CD4-positive, alpha-beta T cell (primary cell): ENCODE data around the gene HAGHL. TPM values are rescaled to one million over a fixed set of nuclear protein-coding genes. Genes with fewer than 3 reads are reported as not detected.

Source experiments
- ATAC-seq: fragments of 200-7000 bp; cut with Tn5 transposase; one replicate; pipeline ENCODE4 v1.10.0; 2022; ENCODE audit warnings: mild to moderate bottlenecking; ENCODE audit not compliant: poor library complexity
- CTCF ChIA-PET: fragments of 350-600 bp; sonication (Branson Sonifier 250); formaldehyde crosslinking; loops from one replicate; lab custom pipeline; 2021; ENCODE audit warnings: antibody characterized with exemption, inconsistent platforms; lab: Charles Lee
- POLR2A ChIA-PET: fragments of 350-600 bp; sonication (Branson Sonifier 250); formaldehyde crosslinking; loops from one replicate; lab custom pipeline; 2021; ENCODE audit warnings: antibody characterized with exemption, inconsistent platforms; lab: Charles Lee
- DNase-seq, 14 experiments: peaks; one replicate each; pipeline ENCODE4 v3.0.0-alpha.2; 2013 to 2020; ENCODE audit warnings: mixed read lengths in 2 of 14
- H3K27ac ChIP-seq, 2 donors: one replicate each; pipeline versions ENCODE4 v1.5.1 to v1.7.0; 2013; ENCODE audit warnings: low read length in 2 of 2, low read depth in 1 of 2, mild to moderate bottlenecking in 1 of 2
- H3K27me3 ChIP-seq, 2 experiments: 1 replicate in 1 of 2; 2 replicates in 1 of 2; pipeline versions ENCODE4 v1.6.1 to v1.7.0; 2013; ENCODE audit warnings: low read length in 2 of 2, control low read depth in 1 of 2, mild to moderate bottlenecking in 1 of 2, moderate library complexity in 1 of 2; ENCODE audit not compliant: insufficient read depth in 2 of 2, control insufficient read depth in 1 of 2
- H3K36me3 ChIP-seq: one replicate; pipeline ENCODE4 v1.6.1; 2013; ENCODE audit warnings: low read length, control low read depth; ENCODE audit not compliant: insufficient read depth
- H3K4me1 ChIP-seq: one replicate; pipeline ENCODE4 v1.6.1; 2013; ENCODE audit warnings: low read length, control low read depth; ENCODE audit not compliant: insufficient read depth
- H3K4me3 ChIP-seq: one replicate; pipeline ENCODE4 v1.5.1; 2013; ENCODE audit warnings: mild to moderate bottlenecking, low read length, moderate library complexity
- H3K9me3 ChIP-seq, 2 experiments: 1 replicate in 1 of 2; 2 replicates in 1 of 2; pipeline versions ENCODE4 v1.6.1 to v1.7.0; 2013; ENCODE audit warnings: low read length in 2 of 2, mild to moderate bottlenecking in 2 of 2, control low read depth in 1 of 2, moderate library complexity in 1 of 2; ENCODE audit not compliant: control insufficient read depth in 1 of 2, insufficient read depth in 1 of 2
- H3K27ac Mint-ChIP-seq: one replicate; pipeline ENCODE4 v1.8.0; 2020; ENCODE audit warnings: mixed read lengths
- H3K27me3 Mint-ChIP-seq: one replicate; pipeline ENCODE4 v1.8.0; 2021; ENCODE audit warnings: mixed read lengths
- H3K36me3 Mint-ChIP-seq: one replicate; pipeline ENCODE4 v1.8.0; 2021; ENCODE audit warnings: low read depth, mixed read lengths
- H3K4me1 Mint-ChIP-seq: one replicate; pipeline ENCODE4 v1.8.0; 2021; ENCODE audit warnings: low read depth, mixed read lengths
- H3K4me3 Mint-ChIP-seq: one replicate; pipeline ENCODE4 v1.8.0; 2020; ENCODE audit warnings: mild to moderate bottlenecking, mixed read lengths
- H3K9me3 Mint-ChIP-seq: one replicate; pipeline ENCODE4 v1.8.0; 2020; ENCODE audit warnings: mixed read lengths
- intact Hi-C, 2 experiments: fragments of 100-400 bp; cut with DNase I in 1 of 2; cut with micrococcal nuclease in 1 of 2; formaldehyde crosslinking; loops; one replicate each; pipeline versions ENCODE4 v1.15.1 to v1.9.0; 2023 to 2025; cut with DNase I, micrococcal nuclease
- total RNA-seq, 174 experiments: library from RNA in 2 of 174; stranded (reverse) in 2 of 174; gene quantifications; one replicate each; pipeline ENCODE4 v1.2.3 and lab custom pipeline; 2021 to 2026
- TF ChIP-seq, protein P1 (sequence below): fragments of 200-600 bp; IDR thresholded peaks from one replicate; pipeline ENCODE4 v1.8.0; 2022; ENCODE audit warnings: antibody characterized with exemption, mild to moderate bottlenecking

Gene HAGHL
- total RNA-seq, 2 experiments from 2014 or later = 7.1 to 9.2 TPM

DNA sequence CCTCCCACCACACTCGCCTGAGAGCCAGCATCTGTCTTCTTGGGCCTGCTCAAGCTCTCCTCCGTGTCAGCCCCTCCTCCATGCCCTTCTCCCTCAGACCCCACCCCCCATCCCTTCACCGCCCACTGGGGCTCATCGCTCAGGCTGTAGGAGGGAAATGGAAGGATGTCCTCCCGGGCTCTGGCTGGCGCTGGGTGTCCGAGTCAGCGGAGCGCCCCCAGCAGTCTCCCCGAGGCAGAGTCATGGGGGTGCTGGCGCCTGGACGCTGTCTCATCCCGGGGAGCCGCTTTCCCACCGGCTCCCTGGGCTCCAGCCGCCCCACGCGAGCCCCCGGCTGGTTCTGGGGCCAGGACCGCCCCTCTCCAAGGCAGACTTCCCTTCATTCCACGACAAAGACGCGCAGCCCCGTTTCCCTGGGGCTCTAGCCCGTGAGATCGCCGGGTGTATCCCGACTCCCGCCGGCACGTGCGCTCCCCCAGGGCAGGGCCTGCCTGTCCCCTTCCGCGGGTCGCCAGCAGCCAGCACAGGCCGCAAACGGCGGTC is 6.4 kb upstream of the HAGHL start:
- no peaks in the 10 kb centered on the region for H3K36me3 Mint-ChIP-seq
- ATAC-seq (peak; percentile 27), DNase-seq (peak in 4 of 14 experiments; percentile 55 to 67 (median 60))
- H3K4me1 ChIP-seq = peaks cover 48% of the 10 kb centered on the region
- POLR2A ChIA-PET = interaction anchor here (0.6 to 2.5 kb wide), 14 partner anchors 8 to 688 kb away, joined by 3 to 20 read pairs (median 4); partner anchors contain the start of genes CHTF18, CIAO3, METTL26 and RPUSD1
- H3K27me3 ChIP-seq = peaks cover 7 to 9% of the 10 kb centered on the region in 2 experiments
- no peaks in the 10 kb centered on the region for H3K9me3 Mint-ChIP-seq
- CTCF ChIA-PET = interaction anchor here (0.7 to 2.3 kb wide), 2 partner anchors 10 to 20 kb away, joined by 3 to 9 read pairs; partner anchors contain the start of gene CIAO3
- H3K4me1 Mint-ChIP-seq = peaks cover 21% of the 10 kb centered on the region
- peaks cover 0 to 16% of the 10 kb centered on the region in 2 experiments for H3K9me3 ChIP-seq
- no peaks in the 10 kb centered on the region for H3K36me3 ChIP-seq
- H3K27me3 Mint-ChIP-seq = no peaks in the 10 kb centered on the region
- H3K4me3 Mint-ChIP-seq = peak overlapping the region; percentile 87
- intact Hi-C loops = no loop called here
- H3K27ac Mint-ChIP-seq = peak overlapping the region; percentile 68
- TF ChIP-seq, protein P1, sequence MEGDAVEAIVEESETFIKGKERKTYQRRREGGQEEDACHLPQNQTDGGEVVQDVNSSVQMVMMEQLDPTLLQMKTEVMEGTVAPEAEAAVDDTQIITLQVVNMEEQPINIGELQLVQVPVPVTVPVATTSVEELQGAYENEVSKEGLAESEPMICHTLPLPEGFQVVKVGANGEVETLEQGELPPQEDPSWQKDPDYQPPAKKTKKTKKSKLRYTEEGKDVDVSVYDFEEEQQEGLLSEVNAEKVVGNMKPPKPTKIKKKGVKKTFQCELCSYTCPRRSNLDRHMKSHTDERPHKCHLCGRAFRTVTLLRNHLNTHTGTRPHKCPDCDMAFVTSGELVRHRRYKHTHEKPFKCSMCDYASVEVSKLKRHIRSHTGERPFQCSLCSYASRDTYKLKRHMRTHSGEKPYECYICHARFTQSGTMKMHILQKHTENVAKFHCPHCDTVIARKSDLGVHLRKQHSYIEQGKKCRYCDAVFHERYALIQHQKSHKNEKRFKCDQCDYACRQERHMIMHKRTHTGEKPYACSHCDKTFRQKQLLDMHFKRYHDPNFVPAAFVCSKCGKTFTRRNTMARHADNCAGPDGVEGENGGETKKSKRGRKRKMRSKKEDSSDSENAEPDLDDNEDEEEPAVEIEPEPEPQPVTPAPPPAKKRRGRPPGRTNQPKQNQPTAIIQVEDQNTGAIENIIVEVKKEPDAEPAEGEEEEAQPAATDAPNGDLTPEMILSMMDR = no peak
- H3K27ac ChIP-seq = peak overlapping the region in 1 of 2 donors; percentile 35
- H3K4me3 ChIP-seq = peak overlapping the region; percentile 63

GRCh38 chr16:720990-721764 is 5.7 kb upstream of the HAGHL start, which contains the start of gene ANTKMT:
Gene ANTKMT, plus strand, starts transcription at chr16:721146. Its CDS starts 129 bp downstream, at chr16:721275.
- Histone ChIP-seq H3K9me3 (peaks cover 0 to 13% of the 10 kb centered on the region in 2 experiments), H3K27ac (peak within 1 kb of the TSS in 1 of 2 donors; percentile 35), H3K36me3 (no peaks in the 10 kb centered on the region), H3K4me1 (peaks cover 47% of the 10 kb centered on the region), H3K4me3 (peak within 1 kb of the TSS; percentile 63), H3K27me3 (peaks cover 2 to 7% of the 10 kb centered on the region in 2 experiments)
- Mint-ChIP-seq H3K4me1 (peaks cover 20% of the 10 kb centered on the region), H3K4me3 (peak within 1 kb of the TSS; percentile 87), H3K27me3 (no peaks in the 10 kb centered on the region), H3K27ac (peak within 1 kb of the TSS; percentile 68), H3K36me3 (no peaks in the 10 kb centered on the region), H3K9me3 (no peaks in the 10 kb centered on the region)
- peak; percentile 75 for ATAC-seq
- ChIA-PET POLR2A (interaction anchor here (0.8 to 2.5 kb wide), 13 partner anchors 10 to 687 kb away, joined by 3 to 20 read pairs (median 4); partner anchors contain the start of genes CHTF18, CIAO3, METTL26 and RPUSD1), CTCF (interaction anchor here (0.7 to 2.3 kb wide), 2 partner anchors 11 to 20 kb away, joined by 3 to 9 read pairs; partner anchors contain the start of gene CIAO3)
- TF ChIP-seq, protein P1 = no peak
- DNase-seq = peak; percentile 31 to 89 (median 63)
- intact Hi-C loops = no loop called here

GRCh38 chr16:721765-722540 is 5.0 kb upstream of the HAGHL start:
- no peak for ATAC-seq
- Mint-ChIP-seq H3K4me1 (peaks cover 17% of the 10 kb centered on the region), H3K27ac (peak overlapping the region; percentile 14), H3K4me3 (peak overlapping the region; percentile 81), H3K27me3 (no peaks in the 10 kb centered on the region), H3K9me3 (no peaks in the 10 kb centered on the region), H3K36me3 (no peaks in the 10 kb centered on the region)
- ChIA-PET CTCF (interaction anchor here (0.8 kb wide), 1 partner anchor 11 kb away, joined by 3 read pairs; no protein-coding TSS in a partner anchor), POLR2A (interaction anchor here (1.0 to 2.5 kb wide), 9 partner anchors 15 to 686 kb away, joined by 3 to 20 read pairs (median 5); partner anchors contain the start of genes CIAO3, METTL26, STUB1 and WDR24)
- intact Hi-C loops = no loop called here
- H3K4me1 ChIP-seq = peaks cover 47% of the 10 kb centered on the region
- H3K9me3 ChIP-seq = peaks cover 0 to 8% of the 10 kb centered on the region in 2 experiments
- TF ChIP-seq, protein P1 = no peak
- DNase-seq = peak in 3 of 14 experiments; percentile 26 to 69 (median 50)
- peak overlapping the region in 1 of 2 donors; percentile 21 for H3K27ac ChIP-seq
- H3K36me3 ChIP-seq = no peaks in the 10 kb centered on the region
- no peaks in the 10 kb centered on the region for H3K27me3 ChIP-seq
- H3K4me3 ChIP-seq = peak overlapping the region; percentile 7
